Gastroesophageal sphincter (tissue), 3 donors: ENCODE data around the gene REEP1.

Source experiments
- EP300 ChIP-seq: sonication (generic); formaldehyde crosslinking; IDR thresholded peaks from one replicate; pipeline ENCODE4 v1.6.1; 2017; ENCODE audit warnings: antibody characterized with exemption, mild to moderate bottlenecking
- POLR2A ChIP-seq, 2 donors: fragments of 450-650 bp; IDR thresholded peaks; one replicate each; pipeline ENCODE4 v1.6.1; 2017; ENCODE audit warnings: antibody characterized with exemption in 2 of 2, mild to moderate bottlenecking in 2 of 2, moderate library complexity in 1 of 2
- TF ChIP-seq, protein P1 (sequence below), 4 experiments: fragments of 200-600 bp in 2 of 4; fragments of 450-650 bp in 2 of 4; sonication (generic) in 1 of 4; IDR thresholded peaks; one replicate each; pipeline ENCODE4 v1.5.1; 2017 to 2019; ENCODE audit warnings: antibody characterized with exemption in 4 of 4, mild to moderate bottlenecking in 2 of 4, moderate library complexity in 2 of 4

DNA sequence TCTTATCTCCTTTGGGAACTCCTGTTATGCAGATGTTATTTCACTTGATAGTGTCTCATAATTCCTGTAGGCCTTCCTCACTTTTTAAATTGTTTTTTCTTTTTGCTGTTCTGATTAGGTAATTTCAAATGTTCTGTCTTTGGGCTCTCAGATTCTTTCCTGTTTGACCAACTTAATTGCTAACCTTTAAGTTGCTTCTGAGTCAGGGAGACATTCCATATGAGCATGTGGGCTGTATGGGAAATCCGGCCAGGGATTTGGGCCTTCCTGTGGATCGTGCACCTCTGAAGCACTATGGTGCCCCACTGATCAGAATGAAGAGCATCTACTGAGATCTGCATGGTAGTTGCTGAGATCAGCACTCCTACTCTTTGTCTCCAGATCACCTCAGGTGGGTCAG is 44.7 kb upstream of the REEP1 start:
- TF ChIP-seq, protein P1, sequence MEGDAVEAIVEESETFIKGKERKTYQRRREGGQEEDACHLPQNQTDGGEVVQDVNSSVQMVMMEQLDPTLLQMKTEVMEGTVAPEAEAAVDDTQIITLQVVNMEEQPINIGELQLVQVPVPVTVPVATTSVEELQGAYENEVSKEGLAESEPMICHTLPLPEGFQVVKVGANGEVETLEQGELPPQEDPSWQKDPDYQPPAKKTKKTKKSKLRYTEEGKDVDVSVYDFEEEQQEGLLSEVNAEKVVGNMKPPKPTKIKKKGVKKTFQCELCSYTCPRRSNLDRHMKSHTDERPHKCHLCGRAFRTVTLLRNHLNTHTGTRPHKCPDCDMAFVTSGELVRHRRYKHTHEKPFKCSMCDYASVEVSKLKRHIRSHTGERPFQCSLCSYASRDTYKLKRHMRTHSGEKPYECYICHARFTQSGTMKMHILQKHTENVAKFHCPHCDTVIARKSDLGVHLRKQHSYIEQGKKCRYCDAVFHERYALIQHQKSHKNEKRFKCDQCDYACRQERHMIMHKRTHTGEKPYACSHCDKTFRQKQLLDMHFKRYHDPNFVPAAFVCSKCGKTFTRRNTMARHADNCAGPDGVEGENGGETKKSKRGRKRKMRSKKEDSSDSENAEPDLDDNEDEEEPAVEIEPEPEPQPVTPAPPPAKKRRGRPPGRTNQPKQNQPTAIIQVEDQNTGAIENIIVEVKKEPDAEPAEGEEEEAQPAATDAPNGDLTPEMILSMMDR (IDR thresholded peaks at IDR 0.05), result no peak
- no peak for TF ChIP-seq EP300
- no peak for TF ChIP-seq POLR2A (IDR thresholded peaks at IDR 0.05)
